Liver (tissue), 9 donors: ENCODE results near the gene FUBP1. TPM values are rescaled to one million over a fixed set of nuclear protein-coding genes. Genes with fewer than 3 reads are reported as not detected.

Experiments
- DNase-seq: peaks from one replicate; pipeline ENCODE4 v3.0.0-alpha.2; 2017; ENCODE audit warnings: low spot score
- H3K27ac ChIP-seq, 2 donors: one replicate each; pipeline ENCODE4 v1.7.0; 2013; ENCODE audit warnings: inconsistent platforms in 2 of 2, low read length in 2 of 2, control low read depth in 1 of 2, low read depth in 1 of 2, mild to moderate bottlenecking in 1 of 2
- H3K27me3 ChIP-seq, 4 donors: one replicate each; pipeline versions ENCODE4 v1.6.1 to v1.7.0; 2013; ENCODE audit warnings: low read length in 3 of 4, inconsistent platforms in 1 of 4, mild to moderate bottlenecking in 1 of 4, moderate library complexity in 1 of 4; ENCODE audit not compliant: control insufficient read depth in 4 of 4, insufficient read depth in 4 of 4
- H3K36me3 ChIP-seq, 4 donors: one replicate each; pipeline versions ENCODE4 v1.6.1 to v1.7.0; 2013; ENCODE audit warnings: low read length in 3 of 4, mild to moderate bottlenecking in 3 of 4, low read depth in 1 of 4, moderate library complexity in 1 of 4; ENCODE audit not compliant: control insufficient read depth in 4 of 4, insufficient read depth in 3 of 4
- H3K4me1 ChIP-seq, 4 donors: one replicate each; pipeline versions ENCODE4 v1.6.1 to v1.7.0; 2013; ENCODE audit warnings: low read length in 3 of 4, mild to moderate bottlenecking in 3 of 4, moderate library complexity in 1 of 4; ENCODE audit not compliant: control insufficient read depth in 4 of 4, insufficient read depth in 4 of 4
- H3K4me3 ChIP-seq, 3 donors: one replicate each; pipeline versions ENCODE4 v1.6.1 to v1.7.0; 2013; ENCODE audit warnings: low read length in 3 of 3, control low read depth in 1 of 3, low read depth in 1 of 3, mild to moderate bottlenecking in 1 of 3
- H3K9ac ChIP-seq, 2 donors: one replicate each; pipeline ENCODE4 v1.7.0; 2013; ENCODE audit warnings: low read length in 2 of 2, mild to moderate bottlenecking in 2 of 2, moderate library complexity in 2 of 2, control low read depth in 1 of 2, low read depth in 1 of 2
- H3K9me3 ChIP-seq, 4 donors: one replicate each; pipeline versions ENCODE4 v1.6.1 to v1.7.0; 2013; ENCODE audit warnings: low read length in 3 of 4; ENCODE audit not compliant: control insufficient read depth in 4 of 4
- EGR1 ChIP-seq, 2 donors: IDR thresholded peaks; 2 replicates each; pipeline ENCODE4 v1.6.1; 2016 to 2018; ENCODE audit warnings: antibody characterized with exemption in 2 of 2, low read depth in 2 of 2
- FOXA1 ChIP-seq: IDR thresholded peaks from 2 replicates; pipeline ENCODE4 v1.6.1; 2016; ENCODE audit warnings: antibody characterized with exemption
- FOXA2 ChIP-seq: IDR thresholded peaks from 2 replicates; pipeline ENCODE4 v1.6.1; 2016; ENCODE audit warnings: antibody characterized with exemption
- GABPA ChIP-seq, 2 donors: IDR thresholded peaks in 1 of 2; conservative IDR thresholded peaks in 1 of 2; 2 replicates each; pipeline ENCODE4 v1.6.1; 2016; ENCODE audit warnings: antibody characterized with exemption in 2 of 2, mild to moderate bottlenecking in 1 of 2, moderate library complexity in 1 of 2
- HNF4A ChIP-seq, 2 donors: conservative IDR thresholded peaks; 2 replicates each; pipeline ENCODE4 v1.6.1; 2016; ENCODE audit warnings: antibody characterized with exemption in 2 of 2, mild to moderate bottlenecking in 2 of 2
- HNF4G ChIP-seq: IDR thresholded peaks from 2 replicates; pipeline ENCODE4 v1.6.1; 2016; ENCODE audit warnings: antibody characterized with exemption
- JUND ChIP-seq, 2 donors: IDR thresholded peaks; 2 replicates each; pipeline ENCODE4 v1.6.1; 2016; ENCODE audit warnings: antibody characterized with exemption in 2 of 2
- NR2F2 ChIP-seq: IDR thresholded peaks from 2 replicates; pipeline ENCODE4 v1.6.1; 2016; ENCODE audit warnings: antibody characterized with exemption
- RAD21 ChIP-seq, 2 donors: IDR thresholded peaks; 2 replicates each; pipeline ENCODE4 v1.6.1; 2016; ENCODE audit warnings: antibody characterized with exemption in 2 of 2, mild to moderate bottlenecking in 2 of 2
- RXRA ChIP-seq, 2 donors: IDR thresholded peaks; 2 replicates each; pipeline ENCODE4 v1.6.1; 2017 to 2018; ENCODE audit warnings: antibody characterized with exemption in 2 of 2, mild to moderate bottlenecking in 1 of 2
- SP1 ChIP-seq: IDR thresholded peaks from 2 replicates; pipeline ENCODE4 v1.6.1; 2018; ENCODE audit warnings: antibody characterized with exemption, mild to moderate bottlenecking
- TAF1 ChIP-seq: conservative IDR thresholded peaks from 2 replicates; pipeline ENCODE4 v1.6.1; 2016; ENCODE audit warnings: antibody characterized with exemption, mild to moderate bottlenecking
- YY1 ChIP-seq: IDR thresholded peaks from 2 replicates; pipeline ENCODE4 v1.6.1; 2016; ENCODE audit warnings: antibody characterized with exemption, mild to moderate bottlenecking
- WGBS: extraction: QIAGEN DNeasy Blood & Tissue Kit; methylation state at CpG from one replicate; pipeline ENCODE4 v1.1.7; 2013; 5-methylcytosine and 5-hydroxymethylcytosine counted together
- polyA plus RNA-seq, 2 donors: library from polyadenylated mRNA; stranded (reverse) in 1 of 2; unstranded in 1 of 2; fragments of 200-250 nt in 1 of 2; fragments of >200 nt in 1 of 2; fragmentation: Nextera tagmentation in 1 of 2; extraction: Ambion mirVana in 1 of 2; gene quantifications; one replicate each; pipeline versions ENCODE4 v1.2.1 to v1.2.3, GENCODE V29; 2013 to 2015
- total RNA-seq, 2 donors: library from RNA; depleted of rRNA; stranded (reverse); fragments of >200 nt; gene quantifications; one replicate each; pipeline ENCODE4 v1.2.3, GENCODE V29; 2014
- TF ChIP-seq, protein P1 (sequence below): IDR thresholded peaks from 2 replicates; pipeline ENCODE4 v1.6.1; 2016; ENCODE audit warnings: antibody characterized with exemption
- TF ChIP-seq, protein P2 (sequence below): fragments of 150-350 bp; IDR thresholded peaks from 2 replicates; pipeline ENCODE4 v1.5.1; 2017; ENCODE audit warnings: improper control_type of control experiment, low read depth, low read length; ENCODE audit not compliant: missing input control
- TF ChIP-seq, protein P3 (sequence below): IDR thresholded peaks from 2 replicates; pipeline ENCODE4 v1.6.1; 2016; ENCODE audit warnings: antibody characterized with exemption
- TF ChIP-seq, protein P4 (sequence below): IDR thresholded peaks from 2 replicates; pipeline ENCODE4 v1.6.1; 2016; ENCODE audit warnings: antibody characterized with exemption
- TF ChIP-seq, protein P5 (sequence below): IDR thresholded peaks from 2 replicates; pipeline ENCODE4 v1.6.1; 2016; ENCODE audit warnings: antibody characterized with exemption, mild to moderate bottlenecking
- donor health status: healthy.
- donor health status: healthy.
- donor health status: healthy.
- donor health status: healthy.
- donor health status: healthy.

FUBP1 gene
- total and polyA plus RNA-seq, 4 donors: 16.3 to 97.4 (median 47.2) TPM

DNA sequence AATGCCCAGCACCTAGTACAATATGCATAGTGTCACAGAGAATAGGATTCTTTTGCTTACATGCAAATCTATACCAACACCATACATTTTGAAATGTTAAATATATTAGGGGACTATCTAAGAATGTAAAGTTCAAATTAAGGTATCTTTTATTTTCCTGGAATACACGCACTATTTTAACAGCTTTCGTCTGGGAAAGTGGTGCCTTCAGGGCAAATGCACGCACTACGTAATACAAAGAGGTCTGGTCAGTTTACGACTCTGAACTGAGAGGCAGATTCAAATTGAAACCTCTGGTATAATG, 931 bp downstream of the FUBP1 start:
- H3K27me3 ChIP-seq: no peaks in the 10 kb centered on the region
- no peaks in the 10 kb centered on the region for H3K9me3 ChIP-seq
- peaks cover 0 to 3% (median 0%) of the 10 kb centered on the region in 4 donors for H3K36me3 ChIP-seq
- DNase-seq: no peak
- H3K4me1 ChIP-seq: peaks cover 7 to 37% (median 16%) of the 10 kb centered on the region in 4 donors
- WGBS: under 1% methylated on average over 5 of the region's 5 CpGs
- peak; percentile 77 for TF ChIP-seq TAF1
- TF ChIP-seq, protein P1, sequence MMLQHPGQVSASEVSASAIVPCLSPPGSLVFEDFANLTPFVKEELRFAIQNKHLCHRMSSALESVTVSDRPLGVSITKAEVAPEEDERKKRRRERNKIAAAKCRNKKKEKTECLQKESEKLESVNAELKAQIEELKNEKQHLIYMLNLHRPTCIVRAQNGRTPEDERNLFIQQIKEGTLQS: no peak
- no peak for TF ChIP-seq JUND (IDR thresholded peaks at IDR 0.05)
- no peak for TF ChIP-seq FOXA2
- TF ChIP-seq YY1: peak; percentile 97
- TF ChIP-seq, protein P2, sequence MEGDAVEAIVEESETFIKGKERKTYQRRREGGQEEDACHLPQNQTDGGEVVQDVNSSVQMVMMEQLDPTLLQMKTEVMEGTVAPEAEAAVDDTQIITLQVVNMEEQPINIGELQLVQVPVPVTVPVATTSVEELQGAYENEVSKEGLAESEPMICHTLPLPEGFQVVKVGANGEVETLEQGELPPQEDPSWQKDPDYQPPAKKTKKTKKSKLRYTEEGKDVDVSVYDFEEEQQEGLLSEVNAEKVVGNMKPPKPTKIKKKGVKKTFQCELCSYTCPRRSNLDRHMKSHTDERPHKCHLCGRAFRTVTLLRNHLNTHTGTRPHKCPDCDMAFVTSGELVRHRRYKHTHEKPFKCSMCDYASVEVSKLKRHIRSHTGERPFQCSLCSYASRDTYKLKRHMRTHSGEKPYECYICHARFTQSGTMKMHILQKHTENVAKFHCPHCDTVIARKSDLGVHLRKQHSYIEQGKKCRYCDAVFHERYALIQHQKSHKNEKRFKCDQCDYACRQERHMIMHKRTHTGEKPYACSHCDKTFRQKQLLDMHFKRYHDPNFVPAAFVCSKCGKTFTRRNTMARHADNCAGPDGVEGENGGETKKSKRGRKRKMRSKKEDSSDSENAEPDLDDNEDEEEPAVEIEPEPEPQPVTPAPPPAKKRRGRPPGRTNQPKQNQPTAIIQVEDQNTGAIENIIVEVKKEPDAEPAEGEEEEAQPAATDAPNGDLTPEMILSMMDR: no peak
- peak; percentile 20 to 43 for TF ChIP-seq HNF4A (conservative IDR thresholded peaks at IDR 0.05)
- TF ChIP-seq GABPA (IDR thresholded peaks at IDR 0.05 in 1 of 2, conservative IDR thresholded peaks at IDR 0.05 in 1 of 2): no peak
- peak in 1 of 2 donors; percentile 17 for TF ChIP-seq RXRA (IDR thresholded peaks at IDR 0.05)
- no peak for TF ChIP-seq EGR1 (IDR thresholded peaks at IDR 0.05; ENCODE audit: low read depth in 2 of 2)
- TF ChIP-seq HNF4G: no peak
- no peak for TF ChIP-seq NR2F2
- TF ChIP-seq FOXA1: no peak
- TF ChIP-seq, protein P3, sequence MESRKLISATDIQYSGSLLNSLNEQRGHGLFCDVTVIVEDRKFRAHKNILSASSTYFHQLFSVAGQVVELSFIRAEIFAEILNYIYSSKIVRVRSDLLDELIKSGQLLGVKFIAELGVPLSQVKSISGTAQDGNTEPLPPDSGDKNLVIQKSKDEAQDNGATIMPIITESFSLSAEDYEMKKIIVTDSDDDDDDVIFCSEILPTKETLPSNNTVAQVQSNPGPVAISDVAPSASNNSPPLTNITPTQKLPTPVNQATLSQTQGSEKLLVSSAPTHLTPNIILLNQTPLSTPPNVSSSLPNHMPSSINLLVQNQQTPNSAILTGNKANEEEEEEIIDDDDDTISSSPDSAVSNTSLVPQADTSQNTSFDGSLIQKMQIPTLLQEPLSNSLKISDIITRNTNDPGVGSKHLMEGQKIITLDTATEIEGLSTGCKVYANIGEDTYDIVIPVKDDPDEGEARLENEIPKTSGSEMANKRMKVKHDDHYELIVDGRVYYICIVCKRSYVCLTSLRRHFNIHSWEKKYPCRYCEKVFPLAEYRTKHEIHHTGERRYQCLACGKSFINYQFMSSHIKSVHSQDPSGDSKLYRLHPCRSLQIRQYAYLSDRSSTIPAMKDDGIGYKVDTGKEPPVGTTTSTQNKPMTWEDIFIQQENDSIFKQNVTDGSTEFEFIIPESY: no peak
- TF ChIP-seq, protein P4, sequence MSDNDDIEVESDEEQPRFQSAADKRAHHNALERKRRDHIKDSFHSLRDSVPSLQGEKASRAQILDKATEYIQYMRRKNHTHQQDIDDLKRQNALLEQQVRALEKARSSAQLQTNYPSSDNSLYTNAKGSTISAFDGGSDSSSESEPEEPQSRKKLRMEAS: no peak
- peak; percentile 36 for TF ChIP-seq SP1
- TF ChIP-seq, protein P5, sequence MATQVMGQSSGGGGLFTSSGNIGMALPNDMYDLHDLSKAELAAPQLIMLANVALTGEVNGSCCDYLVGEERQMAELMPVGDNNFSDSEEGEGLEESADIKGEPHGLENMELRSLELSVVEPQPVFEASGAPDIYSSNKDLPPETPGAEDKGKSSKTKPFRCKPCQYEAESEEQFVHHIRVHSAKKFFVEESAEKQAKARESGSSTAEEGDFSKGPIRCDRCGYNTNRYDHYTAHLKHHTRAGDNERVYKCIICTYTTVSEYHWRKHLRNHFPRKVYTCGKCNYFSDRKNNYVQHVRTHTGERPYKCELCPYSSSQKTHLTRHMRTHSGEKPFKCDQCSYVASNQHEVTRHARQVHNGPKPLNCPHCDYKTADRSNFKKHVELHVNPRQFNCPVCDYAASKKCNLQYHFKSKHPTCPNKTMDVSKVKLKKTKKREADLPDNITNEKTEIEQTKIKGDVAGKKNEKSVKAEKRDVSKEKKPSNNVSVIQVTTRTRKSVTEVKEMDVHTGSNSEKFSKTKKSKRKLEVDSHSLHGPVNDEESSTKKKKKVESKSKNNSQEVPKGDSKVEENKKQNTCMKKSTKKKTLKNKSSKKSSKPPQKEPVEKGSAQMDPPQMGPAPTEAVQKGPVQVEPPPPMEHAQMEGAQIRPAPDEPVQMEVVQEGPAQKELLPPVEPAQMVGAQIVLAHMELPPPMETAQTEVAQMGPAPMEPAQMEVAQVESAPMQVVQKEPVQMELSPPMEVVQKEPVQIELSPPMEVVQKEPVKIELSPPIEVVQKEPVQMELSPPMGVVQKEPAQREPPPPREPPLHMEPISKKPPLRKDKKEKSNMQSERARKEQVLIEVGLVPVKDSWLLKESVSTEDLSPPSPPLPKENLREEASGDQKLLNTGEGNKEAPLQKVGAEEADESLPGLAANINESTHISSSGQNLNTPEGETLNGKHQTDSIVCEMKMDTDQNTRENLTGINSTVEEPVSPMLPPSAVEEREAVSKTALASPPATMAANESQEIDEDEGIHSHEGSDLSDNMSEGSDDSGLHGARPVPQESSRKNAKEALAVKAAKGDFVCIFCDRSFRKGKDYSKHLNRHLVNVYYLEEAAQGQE: no peak
- TF ChIP-seq RAD21 (IDR thresholded peaks at IDR 0.05): peak in 1 of 2 donors; percentile 44
- H3K9ac ChIP-seq: peak overlapping the region; percentile 100
- peak overlapping the region; percentile 98 to 99 for H3K27ac ChIP-seq
- peak overlapping the region; percentile 70 to 99 (median 97) for H3K4me3 ChIP-seq
